GM19397 (cell line): ENCODE measurements around the gene ZPLD1.

Experiments
- ATAC-seq: cut with Tn5 transposase; IDR thresholded peaks from one replicate; pipeline ENCODE4 v1.9.1; 2021; ENCODE audit warnings: mild to moderate bottlenecking, moderate library complexity; ENCODE audit not compliant: unreplicated experiment

Gene ZPLD1

GRCh38 chr3:102521246-102521645, 86.4 kb downstream of the ZPLD1 start:
- ATAC-seq = no peak

- peak; percentile 77 for ATAC-seq
These were observed 90.8 kb downstream of the ZPLD1 start for GRCh38 chr3:102525624-102526023.

GRCh38 chr3:102526865-102527264, 92.0 kb downstream of the ZPLD1 start:
- no peak for ATAC-seq

GRCh38 chr3:102528727-102529126, 93.9 kb downstream of the ZPLD1 start:
- no peak for ATAC-seq
